Esophagus squamous epithelium (tissue), 5 donors: ENCODE measurements around the gene SGCE. TPM values are rescaled to one million over a fixed set of nuclear protein-coding genes. Genes with fewer than 3 reads are reported as not detected.
A peak's percentile ranks its signal among the peaks of the same experiment; 100 is the strongest.
"Not testable (repeated sequence)": the region's sequence is repeated elsewhere in the genome, so short reads cannot be mapped to it uniquely, and the experiment has no call there.

ENCODE experiments used
- DNase-seq: peaks from one replicate; lab custom pipeline; 2025; lab: John Stamatoyannopoulos, UW
- H3K27ac ChIP-seq, 4 donors: fragments of 200-600 bp; sonication (generic); one replicate each; pipeline ENCODE4 v1.5.1; 2016 to 2019; ENCODE audit warnings: mild to moderate bottlenecking in 1 of 4
- H3K27me3 ChIP-seq, 4 donors: fragments of 200-600 bp; sonication (generic); 1 replicate in 3 of 4; 2 replicates in 1 of 4; pipeline versions ENCODE4 v1.5.1 to v1.6.0; 2017 to 2021; ENCODE audit warnings: antibody characterized with exemption in 1 of 4
- H3K36me3 ChIP-seq, 3 donors: fragments of 200-600 bp; sonication (generic); one replicate each; pipeline ENCODE4 v1.5.1; 2016 to 2019
- H3K4me1 ChIP-seq, 3 donors: fragments of 200-600 bp; sonication (generic); one replicate each; pipeline ENCODE4 v1.5.1; 2017 to 2019
- H3K4me3 ChIP-seq, 4 donors: fragments of 200-600 bp; sonication (generic); 1 replicate in 3 of 4; 2 replicates in 1 of 4; pipeline ENCODE4 v1.5.1; 2016 to 2019; ENCODE audit warnings: mild to moderate bottlenecking in 2 of 4, moderate library complexity in 1 of 4
- H3K9me3 ChIP-seq, 3 donors: fragments of 200-600 bp; sonication (generic); one replicate each; pipeline ENCODE4 v1.5.1; 2016 to 2019
- CTCF ChIP-seq, 6 experiments: fragments of 450-650 bp in 4 of 6; fragments of 200-600 bp in 2 of 6; sonication (generic) in 2 of 6; IDR thresholded peaks; one replicate each; pipeline ENCODE4 v1.5.1; 2016 to 2019; ENCODE audit warnings: antibody characterized with exemption in 6 of 6, mild to moderate bottlenecking in 4 of 6, moderate library complexity in 4 of 6
- POLR2A ChIP-seq, 4 donors: fragments of 450-650 bp; IDR thresholded peaks; one replicate each; pipeline ENCODE4 v1.6.1; 2017; ENCODE audit warnings: antibody characterized with exemption in 4 of 4, mild to moderate bottlenecking in 4 of 4, moderate library complexity in 3 of 4
- WGBS, 2 donors: methylation state at CpG; one replicate each; pipeline ENCODE4 v1.1.5; 2018; 5-methylcytosine and 5-hydroxymethylcytosine counted together
- intact Hi-C: fragments of 100-400 bp; cut with DNase I; formaldehyde crosslinking; loops from one replicate; pipeline ENCODE4 v1.15.0; 2022
- total RNA-seq, 4 donors: library from RNA; depleted of rRNA; stranded (reverse); fragments of >200 nt; gene quantifications; one replicate each; pipeline ENCODE4 v1.1.0, GENCODE V29; 2016
- donor health status: DM: yes; HTN: yes; CAD: no.

The SGCE gene
- total RNA-seq = 10 to 100 TPM in 2 of 4 donors, 1 to 10 TPM in 1, under 1 TPM in 1; 0.38 to 44.8 (median 13.2) TPM

- intact Hi-C loops = no loop called here
- Histone ChIP-seq H3K27me3 (peaks cover 0 to 63% (median 7%) of the 10 kb centered on the region in 4 donors), H3K4me3 (peak within 1 kb of the TSS; percentile 24 to 73 (median 56)), H3K27ac (peak within 1 kb of the TSS; percentile 44 to 85 (median 72)), H3K4me1 (peaks cover 10 to 41% (median 12%) of the 10 kb centered on the region in 3 donors), H3K9me3 (peaks cover 0 to 8% (median 0%) of the 10 kb centered on the region in 3 donors), H3K36me3 (no peaks in the 10 kb centered on the region)
- peak in 3 of 6 experiments; percentile 11 to 58 (median 39) for TF ChIP-seq CTCF (IDR thresholded peaks at IDR 0.05)
- TF ChIP-seq POLR2A (IDR thresholded peaks at IDR 0.05) = no peak
- 31 to 32% methylated on average over 27 to 43 of the region's 63 CpGs for WGBS, 2 donors
- DNase-seq = peak; percentile 5
These were observed at the start of gene SGCE for GRCh38 chr7:94655848-94656657. TSS of gene SGCE (minus strand) at chr7:94656133. CDS start at chr7:94656098, 35 bp downstream.

- H3K4me3 ChIP-seq, H3K4me1 ChIP-seq, H3K36me3 ChIP-seq, H3K9me3 ChIP-seq, H3K27ac ChIP-seq, intact Hi-C loops, DNase-seq, H3K27me3 ChIP-seq: not testable (repeated sequence)
- 83 to 87% methylated on average over 9 to 15 of the region's 39 CpGs for WGBS, 2 donors
These were observed 49.5 kb upstream of the SGCE start for GRCh38 chr7:94705155-94706021.

GRCh38 chr7:94701555-94701973 is 45.6 kb upstream of the SGCE start:
- H3K9me3 ChIP-seq = no peaks in the 10 kb centered on the region
- TF ChIP-seq CTCF (IDR thresholded peaks at IDR 0.05) = no peak
- no peak for TF ChIP-seq POLR2A (IDR thresholded peaks at IDR 0.05)
- no peaks in the 10 kb centered on the region for H3K27me3 ChIP-seq
- no peak overlapping the region for H3K4me3 ChIP-seq
- WGBS, 2 donors = 70 to 74% methylated on average over 1 of the region's 1 CpG
- H3K36me3 ChIP-seq = no peaks in the 10 kb centered on the region
- H3K4me1 ChIP-seq = peaks cover 5 to 20% (median 8%) of the 10 kb centered on the region in 3 donors
- H3K27ac ChIP-seq = no peak overlapping the region
- intact Hi-C loops = no loop called here
- no peak for DNase-seq

GRCh38 chr7:94700926-94701554 is 45.1 kb upstream of the SGCE start:
- TF ChIP-seq POLR2A (IDR thresholded peaks at IDR 0.05) = no peak
- no peak for TF ChIP-seq CTCF (IDR thresholded peaks at IDR 0.05)
- Histone ChIP-seq H3K27me3 (no peaks in the 10 kb centered on the region), H3K4me3 (no peak overlapping the region)

GRCh38 chr7:94698275-94698674 is 42.3 kb upstream of the SGCE start:
- intact Hi-C loops = no loop called here
- no peaks in the 10 kb centered on the region for H3K36me3 ChIP-seq
- no peak for TF ChIP-seq CTCF (IDR thresholded peaks at IDR 0.05)
- no peak for TF ChIP-seq POLR2A (IDR thresholded peaks at IDR 0.05)
- H3K9me3 ChIP-seq = no peaks in the 10 kb centered on the region
- 30 to 44% methylated on average over 2 of the region's 2 CpGs for WGBS, 2 donors
- no peak overlapping the region for H3K4me3 ChIP-seq
- H3K27ac ChIP-seq = peak overlapping the region in 1 of 4 donors; percentile 35
- DNase-seq = no peak
- H3K4me1 ChIP-seq = peaks cover 5 to 20% (median 8%) of the 10 kb centered on the region in 3 donors
- no peaks in the 10 kb centered on the region for H3K27me3 ChIP-seq

More at GRCh38 chr7:94700926-94701554, 45.1 kb upstream of the SGCE start:
- Histone ChIP-seq H3K27ac (no peak overlapping the region), H3K9me3 (no peaks in the 10 kb centered on the region), H3K4me1 (peaks cover 5 to 20% (median 8%) of the 10 kb centered on the region in 3 donors), H3K36me3 (no peaks in the 10 kb centered on the region)
- intact Hi-C loops = no loop called here
- no peak for DNase-seq
